ENCODE measurements around the gene HMCN2.
"Not testable (repeated sequence)": the region's sequence is repeated elsewhere in the genome, so short reads cannot be mapped to it uniquely, and the experiment has no call there.

The HMCN2 gene

GRCh38 chr9:130276955-130277354, 11.4 kb downstream of the HMCN2 start:
- TF ChIP-seq, protein P1, sequence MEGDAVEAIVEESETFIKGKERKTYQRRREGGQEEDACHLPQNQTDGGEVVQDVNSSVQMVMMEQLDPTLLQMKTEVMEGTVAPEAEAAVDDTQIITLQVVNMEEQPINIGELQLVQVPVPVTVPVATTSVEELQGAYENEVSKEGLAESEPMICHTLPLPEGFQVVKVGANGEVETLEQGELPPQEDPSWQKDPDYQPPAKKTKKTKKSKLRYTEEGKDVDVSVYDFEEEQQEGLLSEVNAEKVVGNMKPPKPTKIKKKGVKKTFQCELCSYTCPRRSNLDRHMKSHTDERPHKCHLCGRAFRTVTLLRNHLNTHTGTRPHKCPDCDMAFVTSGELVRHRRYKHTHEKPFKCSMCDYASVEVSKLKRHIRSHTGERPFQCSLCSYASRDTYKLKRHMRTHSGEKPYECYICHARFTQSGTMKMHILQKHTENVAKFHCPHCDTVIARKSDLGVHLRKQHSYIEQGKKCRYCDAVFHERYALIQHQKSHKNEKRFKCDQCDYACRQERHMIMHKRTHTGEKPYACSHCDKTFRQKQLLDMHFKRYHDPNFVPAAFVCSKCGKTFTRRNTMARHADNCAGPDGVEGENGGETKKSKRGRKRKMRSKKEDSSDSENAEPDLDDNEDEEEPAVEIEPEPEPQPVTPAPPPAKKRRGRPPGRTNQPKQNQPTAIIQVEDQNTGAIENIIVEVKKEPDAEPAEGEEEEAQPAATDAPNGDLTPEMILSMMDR (IDR thresholded peaks at IDR 0.05; ENCODE audit: low read length, missing control alignments) = no peak
- H3K4me3 ChIP-seq (replicated peaks; ENCODE audit: low read depth, low read length) = no peak overlapping the region
- no peak for DNase-seq (ENCODE audit: low read depth)

- DNase-seq (ENCODE audit: low read depth); H3K4me3 ChIP-seq (replicated peaks; ENCODE audit: low read depth, low read length): not testable (repeated sequence)
Measured at GRCh38 chr9:130277525-130277924, 12.0 kb downstream of the HMCN2 start.

DNA sequence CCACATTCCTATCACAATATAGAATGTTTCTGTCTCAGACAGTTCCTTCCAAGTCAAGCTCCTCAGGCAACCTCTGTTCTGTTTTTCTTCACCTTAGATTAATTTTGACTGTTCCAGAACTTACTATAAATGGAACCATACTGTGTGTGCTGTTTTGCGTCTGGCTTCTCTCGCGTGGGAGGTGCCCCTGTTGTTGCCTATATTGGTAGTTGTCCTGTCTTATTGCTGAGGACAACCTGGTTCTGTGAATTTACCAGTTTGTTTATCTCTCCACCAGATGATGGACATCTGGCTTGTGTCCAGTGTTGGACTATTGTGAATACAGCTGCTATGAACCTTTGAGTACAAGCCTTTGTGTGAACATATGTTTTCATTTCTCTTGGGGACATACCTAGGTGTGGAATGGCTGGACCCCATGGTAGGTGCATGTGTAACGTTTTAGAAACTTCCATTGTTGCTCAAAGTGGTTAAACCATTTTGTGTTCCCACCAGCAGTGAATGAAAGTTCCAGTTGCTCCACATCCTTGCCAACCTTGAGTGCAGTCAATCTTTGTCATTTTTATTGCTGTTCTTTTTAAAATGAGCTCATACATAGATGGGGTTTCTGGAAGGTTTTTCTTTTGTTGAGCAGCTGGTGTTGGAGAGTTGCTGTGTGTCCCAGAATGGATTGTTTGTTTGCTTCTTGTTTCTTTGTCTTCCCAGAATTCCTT, 18.1 kb downstream of the HMCN2 start:
- no peak overlapping the region for H3K4me3 ChIP-seq (replicated peaks; ENCODE audit: low read depth, low read length)
- DNase-seq (ENCODE audit: low read depth) = no peak
- TF ChIP-seq, protein P1 (IDR thresholded peaks at IDR 0.05; ENCODE audit: low read length, missing control alignments) = no peak

DNA sequence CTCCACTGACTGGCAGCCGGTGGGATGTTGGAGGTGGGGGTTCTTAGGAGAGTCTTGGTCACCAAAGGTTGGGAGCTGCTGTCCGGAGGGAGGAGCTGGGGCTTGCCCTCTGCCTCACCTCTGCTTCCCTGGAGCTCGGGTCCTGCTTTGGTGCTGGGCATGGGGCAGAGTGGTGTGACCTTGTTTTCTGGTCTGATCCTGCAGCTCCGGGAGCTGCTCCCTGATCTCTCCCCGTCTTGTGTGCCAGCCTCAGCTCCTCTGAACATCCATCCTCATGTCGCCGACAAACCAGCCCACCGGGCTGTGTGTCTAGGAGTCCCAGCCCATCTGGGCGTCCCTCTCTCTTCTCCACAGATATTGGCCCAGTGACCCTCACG, 18.7 kb downstream of the HMCN2 start:
- TF ChIP-seq, protein P1 (IDR thresholded peaks at IDR 0.05; ENCODE audit: low read length, missing control alignments) = no peak
- no peak for DNase-seq (ENCODE audit: low read depth)
- no peak overlapping the region for H3K4me3 ChIP-seq (replicated peaks; ENCODE audit: low read depth, low read length)

DNA sequence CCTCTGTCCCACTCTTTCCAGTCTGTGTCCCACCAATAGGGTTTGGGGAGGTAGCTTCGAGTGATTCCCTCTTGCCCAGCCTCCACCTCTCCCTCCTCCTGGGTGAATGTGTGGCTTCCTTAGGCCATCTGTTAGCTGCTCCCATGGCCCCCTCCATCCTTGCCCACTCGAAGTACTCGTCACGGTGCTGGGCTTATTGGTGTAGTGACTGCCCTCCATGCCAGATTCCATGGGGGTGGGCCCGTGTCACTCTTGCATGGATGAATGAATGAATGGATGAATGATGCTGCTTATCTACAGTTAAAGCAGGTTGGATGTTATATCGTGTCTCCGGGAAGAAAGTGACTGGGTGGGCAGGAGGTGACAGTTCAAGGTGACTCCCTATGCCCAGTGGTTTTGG, 19.1 kb downstream of the HMCN2 start:
- DNase-seq (ENCODE audit: low read depth) = no peak
- no peak overlapping the region for H3K4me3 ChIP-seq (replicated peaks; ENCODE audit: low read depth, low read length)
- TF ChIP-seq, protein P1 (IDR thresholded peaks at IDR 0.05; ENCODE audit: low read length, missing control alignments) = no peak

DNA sequence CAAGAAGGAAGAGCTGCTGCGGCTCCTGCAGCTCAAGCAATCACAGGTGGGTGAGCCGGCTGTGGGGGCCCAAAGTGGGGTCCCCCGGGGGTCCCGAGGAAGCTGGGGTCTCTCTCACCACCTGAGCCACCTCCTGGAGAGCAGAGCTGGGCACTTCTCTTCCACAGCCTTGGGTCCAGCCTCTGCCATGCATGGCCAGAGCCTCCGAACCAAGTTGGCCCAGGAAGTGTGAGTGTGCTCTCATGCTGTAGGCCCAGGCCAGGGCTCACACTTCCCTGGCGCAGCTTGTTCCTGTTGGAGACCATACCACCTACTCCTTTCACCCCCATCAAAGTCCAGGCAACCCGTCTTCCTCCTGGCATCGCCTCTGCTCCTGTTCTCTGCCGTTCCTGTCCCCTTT, 19.7 kb downstream of the HMCN2 start:
- no peak overlapping the region for H3K4me3 ChIP-seq (replicated peaks; ENCODE audit: low read depth, low read length)
- DNase-seq (ENCODE audit: low read depth) = no peak
- TF ChIP-seq, protein P1 (IDR thresholded peaks at IDR 0.05; ENCODE audit: low read length, missing control alignments) = no peak

DNA sequence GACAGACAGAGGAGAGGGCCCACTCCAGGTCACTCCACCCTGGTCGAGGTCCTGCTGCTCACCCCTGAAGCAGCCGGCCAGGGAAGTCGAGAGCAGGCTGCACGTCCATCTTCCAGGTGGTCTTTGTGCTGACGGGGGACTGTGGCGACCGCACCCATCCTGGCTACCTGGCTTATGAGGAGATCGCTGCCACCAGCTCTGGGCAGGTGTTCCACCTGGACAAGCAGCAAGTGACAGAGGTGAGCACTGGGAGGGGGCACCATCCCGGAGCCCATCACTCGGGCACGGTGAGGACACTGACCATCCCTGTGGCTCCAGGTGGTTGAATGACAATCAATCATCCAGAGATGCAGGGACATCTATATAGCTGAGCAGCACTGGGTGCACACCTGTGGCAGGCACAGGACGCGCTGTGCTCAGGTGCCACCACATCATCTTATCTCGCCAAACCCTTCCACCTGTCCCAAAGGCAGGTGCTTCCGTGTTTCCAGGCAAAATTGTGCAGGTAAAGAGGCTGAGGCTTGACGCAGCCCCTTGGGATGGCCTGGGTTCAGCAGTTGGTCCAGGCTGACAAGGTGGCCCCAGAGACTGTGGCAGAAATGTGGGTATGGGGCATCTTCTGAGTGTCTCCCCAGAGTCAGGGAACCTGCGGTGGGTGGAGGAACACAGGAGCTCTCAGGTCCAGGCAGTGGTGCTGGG, 20.7 kb downstream of the HMCN2 start:
- H3K4me3 ChIP-seq (replicated peaks; ENCODE audit: low read depth, low read length) = no peak overlapping the region
- no peak for DNase-seq (ENCODE audit: low read depth)
- TF ChIP-seq, protein P1 (IDR thresholded peaks at IDR 0.05; ENCODE audit: low read length, missing control alignments) = no peak

Data from fibroblast of pulmonary artery (primary cell).